ENCODE results near the gene COL27A1. TPM values are rescaled to one million over a fixed set of nuclear protein-coding genes. Genes with fewer than 3 reads are reported as not detected.

Gene COL27A1
- total and polyA plus RNA-seq, 2 experiments from 2014 or later = 44.6 to 47.0 TPM

DNA sequence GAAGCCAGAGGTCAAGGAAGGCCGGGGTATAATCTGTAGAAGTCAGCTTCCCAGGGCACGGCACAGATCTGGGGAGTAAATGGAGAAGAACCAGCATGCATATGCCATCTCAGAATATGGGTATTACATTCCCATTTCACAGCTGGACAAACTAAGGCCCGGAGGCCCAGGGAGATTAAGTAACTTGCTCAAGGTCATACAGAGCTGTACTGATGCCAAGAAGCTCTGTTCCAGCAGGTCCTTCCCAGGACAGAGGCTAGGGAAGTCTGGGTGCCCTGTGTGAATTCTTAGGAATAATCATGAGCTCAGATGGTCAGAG lies 19.2 kb downstream of the COL27A1 start:
- TF ChIP-seq EZH2 (IDR thresholded peaks at IDR 0.05; ENCODE audit: borderline replicate concordance) = no peak
- TF ChIP-seq, protein P1, sequence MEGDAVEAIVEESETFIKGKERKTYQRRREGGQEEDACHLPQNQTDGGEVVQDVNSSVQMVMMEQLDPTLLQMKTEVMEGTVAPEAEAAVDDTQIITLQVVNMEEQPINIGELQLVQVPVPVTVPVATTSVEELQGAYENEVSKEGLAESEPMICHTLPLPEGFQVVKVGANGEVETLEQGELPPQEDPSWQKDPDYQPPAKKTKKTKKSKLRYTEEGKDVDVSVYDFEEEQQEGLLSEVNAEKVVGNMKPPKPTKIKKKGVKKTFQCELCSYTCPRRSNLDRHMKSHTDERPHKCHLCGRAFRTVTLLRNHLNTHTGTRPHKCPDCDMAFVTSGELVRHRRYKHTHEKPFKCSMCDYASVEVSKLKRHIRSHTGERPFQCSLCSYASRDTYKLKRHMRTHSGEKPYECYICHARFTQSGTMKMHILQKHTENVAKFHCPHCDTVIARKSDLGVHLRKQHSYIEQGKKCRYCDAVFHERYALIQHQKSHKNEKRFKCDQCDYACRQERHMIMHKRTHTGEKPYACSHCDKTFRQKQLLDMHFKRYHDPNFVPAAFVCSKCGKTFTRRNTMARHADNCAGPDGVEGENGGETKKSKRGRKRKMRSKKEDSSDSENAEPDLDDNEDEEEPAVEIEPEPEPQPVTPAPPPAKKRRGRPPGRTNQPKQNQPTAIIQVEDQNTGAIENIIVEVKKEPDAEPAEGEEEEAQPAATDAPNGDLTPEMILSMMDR (IDR thresholded peaks at IDR 0.05; ENCODE audit: poor library complexity) = no peak
- no peak for TF ChIP-seq EZH2phosphoT487 (IDR thresholded peaks at IDR 0.05; ENCODE audit: low read depth, severe bottlenecking, unreplicated experiment)
- Histone ChIP-seq H3K9me2 (replicated peaks; ENCODE audit: insufficient read depth) (no peaks in the 10 kb centered on the region), H3K9me3 (ENCODE audit: low read depth) (no peaks in the 10 kb centered on the region), H3K36me3 (replicated peaks; ENCODE audit: insufficient read depth, low read depth) (no peaks in the 10 kb centered on the region), H3K79me2 (peaks cover 19% of the 10 kb centered on the region), H2AFZ (no peak overlapping the region), H3K4me2 (peak overlapping the region; percentile 49), H3K4me1 (ENCODE audit: insufficient read depth) (peaks cover 26% of the 10 kb centered on the region), H3K27me3 (no peaks in the 10 kb centered on the region), H3K27ac (peak overlapping the region; percentile 90), H3K4me3 (no peak overlapping the region), H4K20me1 (ENCODE audit: insufficient read depth, poor library complexity, severe bottlenecking) (no peaks in the 10 kb centered on the region)
- 53% methylated on average over 3 of the region's 3 CpGs for WGBS (ENCODE audit: low lambda C conversion rate, missing lambda C conversion rate)
- DNase-seq (ENCODE audit: low spot score) = no peak

DNA sequence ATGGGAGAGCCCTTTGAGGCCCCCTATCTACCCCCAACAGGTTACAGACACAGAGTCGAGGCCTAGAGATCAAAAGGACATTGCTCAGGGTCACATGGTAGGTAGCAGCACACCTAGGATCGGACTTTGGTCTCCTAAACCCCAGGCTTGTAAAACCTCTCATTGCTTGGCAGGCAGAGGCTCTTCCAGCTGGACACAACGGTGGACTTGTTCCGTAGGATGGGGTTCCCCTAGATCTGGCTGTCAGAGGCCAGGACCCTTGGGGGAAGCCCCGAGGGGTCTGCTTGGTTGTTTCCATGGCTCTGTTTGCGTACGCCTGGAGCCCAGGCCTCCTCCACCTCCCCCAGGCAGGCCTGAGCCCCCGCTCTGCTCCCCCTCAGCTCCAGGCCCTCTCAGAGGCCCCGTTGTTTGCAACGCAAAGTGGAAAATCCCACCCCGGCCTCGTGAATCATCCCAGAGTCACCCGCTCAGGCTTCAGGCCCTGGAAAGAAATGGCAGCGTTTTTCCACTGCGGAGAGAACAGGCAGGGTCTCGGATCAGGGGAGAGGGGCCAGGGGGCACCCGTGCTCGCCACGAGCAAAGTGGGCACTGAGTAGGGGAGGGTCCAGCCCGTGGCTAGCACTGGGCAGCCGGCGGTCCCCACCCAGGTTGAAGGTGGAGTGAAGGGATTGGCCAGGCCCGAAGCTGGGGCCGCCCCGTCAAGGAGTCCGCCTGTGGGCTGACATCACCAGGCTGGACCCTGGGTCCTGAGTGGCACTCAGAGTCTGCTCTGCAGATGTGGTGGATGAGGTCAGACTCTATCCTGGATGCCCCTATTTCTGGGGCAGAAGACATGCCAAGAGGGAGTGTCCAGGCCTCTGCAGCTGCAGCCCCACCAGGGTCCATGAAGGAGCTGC lies 19.8 kb downstream of the COL27A1 start:
- peak overlapping the region; percentile 49 for H3K4me2 ChIP-seq

DNA sequence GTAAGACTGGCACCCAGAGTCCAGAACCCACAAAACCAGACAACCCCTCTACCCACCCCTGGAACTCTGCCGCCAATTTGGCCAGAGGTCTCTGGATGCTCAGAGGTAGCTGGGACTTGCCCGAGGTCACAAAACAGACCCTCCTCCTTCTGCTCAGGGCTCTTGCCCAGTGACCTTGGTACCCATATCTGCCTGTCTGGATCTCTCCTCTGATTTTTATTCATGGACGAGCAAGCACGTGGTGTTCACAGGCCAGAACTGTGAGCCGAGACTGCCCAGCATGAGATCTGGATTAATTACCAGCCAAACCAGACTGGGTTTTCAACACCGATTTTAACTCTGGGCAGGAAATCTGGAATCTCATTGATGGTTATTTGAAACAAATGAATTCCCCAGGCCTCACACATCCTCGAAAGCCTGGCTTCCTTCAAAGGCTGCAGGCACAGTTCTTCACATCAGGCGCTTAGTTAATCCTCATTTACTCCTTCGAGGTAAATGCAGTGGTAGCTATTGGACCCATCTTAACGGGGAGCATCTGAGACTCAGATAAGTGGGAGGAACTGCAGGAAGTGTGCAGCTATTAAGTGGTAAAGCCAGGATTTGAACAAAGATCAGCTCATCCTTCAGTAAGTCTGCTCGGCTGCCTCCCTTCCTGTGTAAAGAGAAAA lies 21.4 kb downstream of the COL27A1 start:
- Histone ChIP-seq H3K79me2 (peaks cover 4% of the 10 kb centered on the region), H2AFZ (no peak overlapping the region), H3K27me3 (no peaks in the 10 kb centered on the region), H3K9me2 (replicated peaks; ENCODE audit: insufficient read depth) (no peaks in the 10 kb centered on the region), H3K9me3 (ENCODE audit: low read depth) (no peaks in the 10 kb centered on the region), H4K20me1 (ENCODE audit: insufficient read depth, poor library complexity, severe bottlenecking) (no peaks in the 10 kb centered on the region), H3K4me3 (no peak overlapping the region), H3K36me3 (replicated peaks; ENCODE audit: insufficient read depth, low read depth) (no peaks in the 10 kb centered on the region), H3K4me1 (ENCODE audit: insufficient read depth) (peaks cover 43% of the 10 kb centered on the region), H3K27ac (peak overlapping the region; percentile 18), H3K4me2 (no peak overlapping the region)
- 58% methylated on average over 11 of the region's 11 CpGs for WGBS (ENCODE audit: low lambda C conversion rate, missing lambda C conversion rate)
- no peak for DNase-seq (ENCODE audit: low spot score)
- TF ChIP-seq EZH2 (IDR thresholded peaks at IDR 0.05; ENCODE audit: borderline replicate concordance) (no peak), EZH2phosphoT487 (IDR thresholded peaks at IDR 0.05; ENCODE audit: low read depth, severe bottlenecking, unreplicated experiment) (no peak)
- TF ChIP-seq, protein P1 (IDR thresholded peaks at IDR 0.05; ENCODE audit: poor library complexity) = no peak

More for the DNA sequence above, 19.8 kb downstream of the COL27A1 start:
- Histone ChIP-seq H3K9me3 (ENCODE audit: low read depth) (no peaks in the 10 kb centered on the region), H3K79me2 (peaks cover 14% of the 10 kb centered on the region), H4K20me1 (ENCODE audit: insufficient read depth, poor library complexity, severe bottlenecking) (no peaks in the 10 kb centered on the region), H3K4me1 (ENCODE audit: insufficient read depth) (peaks cover 27% of the 10 kb centered on the region), H3K4me3 (no peak overlapping the region), H2AFZ (no peak overlapping the region), H3K9me2 (replicated peaks; ENCODE audit: insufficient read depth) (no peaks in the 10 kb centered on the region), H3K27ac (peak overlapping the region; percentile 90), H3K27me3 (no peaks in the 10 kb centered on the region), H3K36me3 (replicated peaks; ENCODE audit: insufficient read depth, low read depth) (no peaks in the 10 kb centered on the region)
- TF ChIP-seq EZH2phosphoT487 (IDR thresholded peaks at IDR 0.05; ENCODE audit: low read depth, severe bottlenecking, unreplicated experiment) (no peak), EZH2 (IDR thresholded peaks at IDR 0.05; ENCODE audit: borderline replicate concordance) (no peak)
- TF ChIP-seq, protein P1 (IDR thresholded peaks at IDR 0.05; ENCODE audit: poor library complexity) = no peak
- DNase-seq (ENCODE audit: low spot score) = peak; percentile 82
- 50% methylated on average over 23 of the region's 26 CpGs for WGBS (ENCODE audit: low lambda C conversion rate, missing lambda C conversion rate)
